Mesothelial cell of epicardium (in vitro differentiated cells): ENCODE results near the gene DUSP8. TPM values are rescaled to one million over a fixed set of nuclear protein-coding genes. Genes with fewer than 3 reads are reported as not detected.
"Not testable (repeated sequence)": the region's sequence is repeated elsewhere in the genome, so short reads cannot be mapped to it uniquely, and the experiment has no call there.

ENCODE experiments used
- DNase-seq, 2 experiments: peaks; one replicate each; pipeline ENCODE4 v3.0.0; 2021; ENCODE audit warnings: low spot score in 2 of 2; ENCODE audit not compliant: unreplicated experiment in 2 of 2
- H3K27ac Mint-ChIP-seq: 2 replicates; pipeline ENCODE4 v1.8.0; 2021; ENCODE audit warnings: mixed read lengths
- H3K27me3 Mint-ChIP-seq: 2 replicates; pipeline ENCODE4 v1.8.0; 2021; ENCODE audit warnings: low read depth, mixed read lengths
- H3K36me3 Mint-ChIP-seq: 2 replicates; pipeline ENCODE4 v1.8.0; 2021; ENCODE audit warnings: mixed read lengths
- H3K4me1 Mint-ChIP-seq: 2 replicates; pipeline ENCODE4 v1.8.0; 2021; ENCODE audit warnings: mixed read lengths
- H3K4me3 Mint-ChIP-seq: 2 replicates; pipeline ENCODE4 v1.8.0; 2021; ENCODE audit warnings: mild to moderate bottlenecking, moderate library complexity, mixed read lengths
- H3K9me3 Mint-ChIP-seq: 2 replicates; pipeline ENCODE4 v1.8.0; 2021; ENCODE audit warnings: mixed read lengths
- total RNA-seq: library from RNA; stranded (reverse); gene quantifications from 3 replicates; pipeline ENCODE4 v1.2.1, GENCODE V29; 2021
- TF ChIP-seq, protein P1 (sequence below): fragments of 200-600 bp; sonication (generic); IDR thresholded peaks from one replicate; pipeline ENCODE4 v1.5.0; 2021; ENCODE audit warnings: antibody characterized with exemption; ENCODE audit not compliant: unreplicated experiment

The DUSP8 gene
- total RNA-seq, 1 donor from 2014 or later, result 9.1 TPM

DNA sequence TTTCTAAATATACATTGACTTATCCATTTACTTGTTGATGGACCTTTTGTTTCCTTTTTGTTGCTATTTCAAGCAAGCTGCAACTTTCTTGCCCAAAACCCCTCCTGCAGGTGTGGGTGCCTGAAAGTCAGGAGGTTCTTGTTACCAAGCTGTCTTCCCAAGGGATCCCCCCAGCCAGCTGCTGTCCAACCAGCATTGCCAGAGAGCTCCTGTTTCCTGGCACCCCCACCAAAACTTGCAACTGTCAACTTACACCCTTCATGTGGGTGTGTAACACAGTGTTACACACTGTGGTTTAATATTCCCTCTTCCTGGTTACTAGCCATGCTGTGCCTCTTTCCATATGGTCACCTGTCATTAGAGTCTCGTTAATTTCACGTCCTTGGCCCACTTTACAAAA is 14.6 kb upstream of the DUSP8 start:
- no peak overlapping the region for H3K4me3 Mint-ChIP-seq
- no peaks in the 10 kb centered on the region for H3K36me3 Mint-ChIP-seq
- H3K4me1 Mint-ChIP-seq, result no peaks in the 10 kb centered on the region
- peaks cover 5% of the 10 kb centered on the region for H3K9me3 Mint-ChIP-seq
- TF ChIP-seq, protein P1, sequence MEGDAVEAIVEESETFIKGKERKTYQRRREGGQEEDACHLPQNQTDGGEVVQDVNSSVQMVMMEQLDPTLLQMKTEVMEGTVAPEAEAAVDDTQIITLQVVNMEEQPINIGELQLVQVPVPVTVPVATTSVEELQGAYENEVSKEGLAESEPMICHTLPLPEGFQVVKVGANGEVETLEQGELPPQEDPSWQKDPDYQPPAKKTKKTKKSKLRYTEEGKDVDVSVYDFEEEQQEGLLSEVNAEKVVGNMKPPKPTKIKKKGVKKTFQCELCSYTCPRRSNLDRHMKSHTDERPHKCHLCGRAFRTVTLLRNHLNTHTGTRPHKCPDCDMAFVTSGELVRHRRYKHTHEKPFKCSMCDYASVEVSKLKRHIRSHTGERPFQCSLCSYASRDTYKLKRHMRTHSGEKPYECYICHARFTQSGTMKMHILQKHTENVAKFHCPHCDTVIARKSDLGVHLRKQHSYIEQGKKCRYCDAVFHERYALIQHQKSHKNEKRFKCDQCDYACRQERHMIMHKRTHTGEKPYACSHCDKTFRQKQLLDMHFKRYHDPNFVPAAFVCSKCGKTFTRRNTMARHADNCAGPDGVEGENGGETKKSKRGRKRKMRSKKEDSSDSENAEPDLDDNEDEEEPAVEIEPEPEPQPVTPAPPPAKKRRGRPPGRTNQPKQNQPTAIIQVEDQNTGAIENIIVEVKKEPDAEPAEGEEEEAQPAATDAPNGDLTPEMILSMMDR, result no peak
- peaks cover 36% of the 10 kb centered on the region for H3K27me3 Mint-ChIP-seq
- no peak overlapping the region for H3K27ac Mint-ChIP-seq
- DNase-seq, result no peak

DNA sequence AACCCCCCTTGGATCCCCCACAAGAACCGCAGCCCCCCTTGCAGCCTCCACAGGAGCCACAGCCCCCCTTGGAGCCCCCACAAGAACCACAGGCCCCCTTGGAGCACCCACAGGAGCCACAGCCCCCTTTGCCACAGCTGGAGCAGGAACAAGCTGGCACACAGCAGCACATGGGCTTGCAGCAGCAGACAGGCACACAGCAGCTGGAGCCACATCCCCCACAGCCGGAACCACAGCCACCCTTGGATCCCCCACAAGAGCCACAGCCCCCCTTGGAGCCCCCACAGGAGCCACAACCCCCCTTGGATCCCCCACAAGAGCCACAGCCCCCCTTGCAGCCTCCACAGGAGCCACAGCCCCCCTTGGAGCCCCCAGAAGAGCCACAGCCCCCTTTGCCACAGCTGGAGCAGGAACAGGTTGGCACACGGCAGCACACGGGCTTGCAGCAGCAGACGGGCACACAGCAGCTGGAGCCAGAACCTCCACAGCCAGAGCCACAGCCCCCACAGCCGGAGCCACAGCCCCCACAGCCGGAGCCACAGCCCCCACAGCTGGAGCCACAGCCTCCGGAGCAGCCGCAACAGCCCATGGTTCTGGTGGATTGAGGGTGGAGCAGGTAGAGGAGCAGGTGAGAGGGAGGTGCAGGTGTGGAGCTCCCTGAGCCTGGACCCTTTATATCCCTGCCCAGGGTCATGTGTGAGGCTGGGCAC is 12.7 kb upstream of the DUSP8 start, which contains the start of gene KRTAP5-1:
Gene KRTAP5-1 (minus strand): TSS at position 623 of the 710 bp plus-strand sequence. CDS start 34 bp downstream, at position 589.
- H3K4me3 Mint-ChIP-seq, H3K9me3 Mint-ChIP-seq, H3K4me1 Mint-ChIP-seq, H3K27ac Mint-ChIP-seq, H3K36me3 Mint-ChIP-seq, DNase-seq: not testable (repeated sequence)
- H3K27me3 Mint-ChIP-seq, result peaks cover 29% of the 10 kb centered on the region

DNA sequence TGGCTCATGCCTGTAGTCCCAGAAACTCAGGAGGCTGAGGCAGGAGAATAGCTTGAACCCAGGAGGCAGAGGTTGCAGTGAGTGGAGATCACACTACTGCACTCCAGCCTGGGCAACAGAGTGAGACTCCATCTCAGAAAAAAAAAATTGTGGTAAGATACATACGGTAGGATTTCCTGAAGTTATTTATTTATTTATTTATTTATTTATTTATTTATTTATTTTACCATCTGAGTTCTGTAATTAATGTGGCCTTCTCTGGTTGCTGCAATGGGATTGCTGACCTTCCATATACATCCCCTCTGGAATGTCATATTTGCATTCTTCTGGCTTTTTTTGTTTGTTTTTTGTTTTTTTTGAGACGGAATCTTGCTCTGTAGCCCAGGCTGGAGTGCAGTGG is 10.8 kb upstream of the DUSP8 start:
- H3K36me3 Mint-ChIP-seq, H3K27ac Mint-ChIP-seq, H3K4me1 Mint-ChIP-seq, H3K4me3 Mint-ChIP-seq, DNase-seq: not testable (repeated sequence)
- Mint-ChIP-seq H3K9me3 (peaks cover 20% of the 10 kb centered on the region), H3K27me3 (peaks cover 23% of the 10 kb centered on the region)

DNA sequence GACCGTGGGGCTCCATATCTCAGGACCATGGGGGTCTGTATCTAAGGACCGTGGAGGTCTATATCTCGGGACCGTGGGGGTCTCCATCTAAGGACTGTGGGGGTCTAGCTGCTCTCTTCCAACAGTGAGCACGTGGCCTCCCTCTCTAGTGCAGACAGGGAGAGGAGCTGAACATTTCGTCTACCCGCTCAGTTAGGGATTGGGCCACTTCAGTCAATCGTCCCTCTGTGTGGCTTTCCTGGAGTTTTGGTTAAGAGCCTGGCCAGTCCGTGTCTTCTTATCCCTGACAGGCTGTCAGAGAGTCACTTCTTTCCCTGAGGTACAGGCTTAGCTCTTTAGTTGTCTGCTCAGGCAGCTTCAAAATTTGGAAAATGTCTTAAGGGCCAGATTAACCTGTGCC is 9.9 kb upstream of the DUSP8 start:
- H3K27me3 Mint-ChIP-seq, result peaks cover 20% of the 10 kb centered on the region
- DNase-seq, result no peak
- H3K27ac Mint-ChIP-seq, result no peak overlapping the region
- TF ChIP-seq, protein P1, result no peak
- peaks cover 20% of the 10 kb centered on the region for H3K9me3 Mint-ChIP-seq
- H3K36me3 Mint-ChIP-seq, result no peaks in the 10 kb centered on the region
- no peak overlapping the region for H3K4me3 Mint-ChIP-seq
- H3K4me1 Mint-ChIP-seq, result no peaks in the 10 kb centered on the region

DNA sequence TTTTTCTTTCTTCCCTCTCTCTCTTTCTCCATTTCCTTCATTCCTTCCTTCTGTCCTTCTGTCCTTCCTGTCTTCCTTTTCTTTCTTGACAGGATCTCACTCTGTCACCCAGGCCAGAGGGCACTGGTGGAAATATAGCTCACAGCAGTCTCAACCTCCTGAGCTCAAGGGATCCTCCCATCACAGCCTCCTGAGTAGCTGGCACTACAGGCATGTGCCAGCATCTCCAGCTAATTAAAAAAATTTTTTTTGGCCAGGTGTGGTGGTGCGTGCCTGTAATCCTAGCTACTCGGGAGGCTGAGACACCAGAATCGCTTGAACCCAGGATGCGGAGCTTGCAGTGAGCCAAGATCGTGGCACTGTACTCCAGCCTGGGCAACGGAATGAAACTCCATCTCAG is 4.8 kb upstream of the DUSP8 start:
- Mint-ChIP-seq H3K4me1 (no peaks in the 10 kb centered on the region), H3K4me3 (no peak overlapping the region), H3K9me3 (peaks cover 17% of the 10 kb centered on the region), H3K27me3 (peaks cover 37% of the 10 kb centered on the region), H3K27ac (no peak overlapping the region), H3K36me3 (no peaks in the 10 kb centered on the region)
- no peak for DNase-seq
- TF ChIP-seq, protein P1, result no peak

DNA sequence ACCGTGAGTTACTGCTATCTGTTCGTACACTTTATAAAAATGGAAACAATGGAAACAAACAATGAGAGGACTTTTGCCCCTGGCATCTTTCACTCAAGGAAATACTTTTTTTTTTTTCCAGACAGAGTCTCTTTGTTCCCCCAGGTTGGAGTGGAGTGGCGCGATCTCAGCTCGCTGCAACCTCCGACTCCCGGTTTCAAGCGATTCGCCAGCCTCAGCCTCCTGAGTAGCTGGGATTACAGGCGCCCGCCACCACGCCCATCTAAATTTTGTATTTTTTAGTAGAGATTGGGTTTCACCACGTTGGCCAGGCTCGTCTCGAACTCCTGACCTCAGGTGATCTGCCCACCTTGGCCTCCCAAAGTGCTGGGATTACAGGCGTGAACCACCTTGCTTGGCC is 3.7 kb upstream of the DUSP8 start:
- not testable (repeated sequence) for H3K4me3 Mint-ChIP-seq, H3K4me1 Mint-ChIP-seq, H3K27ac Mint-ChIP-seq, DNase-seq, H3K36me3 Mint-ChIP-seq
- Mint-ChIP-seq H3K9me3 (peaks cover 12% of the 10 kb centered on the region), H3K27me3 (peaks cover 37% of the 10 kb centered on the region)

DNA sequence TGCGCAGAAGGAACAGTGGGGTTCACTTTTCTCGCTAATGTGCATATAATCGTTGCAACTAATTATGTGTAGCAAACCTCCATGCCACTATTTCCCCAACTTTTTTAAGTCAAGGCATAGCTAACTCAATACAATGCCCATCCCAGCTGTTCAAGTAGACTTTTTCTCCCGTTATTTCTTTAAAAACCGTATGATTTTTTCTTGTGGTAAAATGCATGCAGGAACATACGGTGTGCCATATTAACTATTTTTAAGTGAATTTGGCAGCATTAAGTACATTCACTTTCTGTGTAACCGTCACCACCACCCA is 2.8 kb upstream of the DUSP8 start:
- Mint-ChIP-seq H3K27me3 (peaks cover 37% of the 10 kb centered on the region), H3K4me1 (no peaks in the 10 kb centered on the region), H3K27ac (no peak overlapping the region), H3K36me3 (no peaks in the 10 kb centered on the region), H3K4me3 (no peak overlapping the region), H3K9me3 (peaks cover 12% of the 10 kb centered on the region)
- no peak for DNase-seq
- TF ChIP-seq, protein P1, result no peak
